GM18517 (cell line): ENCODE measurements around the gene SIRT2.
"Not testable (repeated sequence)": the region's sequence is repeated elsewhere in the genome, so short reads cannot be mapped to it uniquely, and the experiment has no call there.

Experiments used
- ATAC-seq: cut with Tn5 transposase; IDR thresholded peaks from one replicate; pipeline ENCODE4 v1.9.1; 2021; ENCODE audit warnings: mild to moderate bottlenecking, moderate library complexity; ENCODE audit not compliant: unreplicated experiment

The SIRT2 gene

GRCh38 chr19:38830039-38830733 is 69.2 kb downstream of the SIRT2 start:
- no peak for ATAC-seq

DNA sequence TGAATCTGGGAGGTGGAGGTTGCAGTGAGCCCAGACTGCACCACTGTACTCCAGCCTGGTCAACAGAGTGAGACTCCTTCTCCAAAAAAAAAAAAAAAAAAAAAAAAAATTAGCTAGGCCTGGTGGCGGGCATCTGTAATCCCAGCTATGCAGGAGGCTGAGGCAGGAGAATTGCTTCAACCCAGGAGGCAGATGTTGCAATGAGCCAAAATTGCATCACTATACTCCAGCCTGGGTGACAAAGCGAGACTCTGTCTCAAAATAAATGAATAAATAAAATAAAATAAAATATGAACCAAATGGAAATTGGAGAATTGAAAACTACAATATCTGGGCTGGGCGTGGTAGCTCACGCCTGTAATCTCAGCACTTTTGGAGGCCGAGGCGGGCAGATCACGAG is 70.2 kb downstream of the SIRT2 start:
- not testable (repeated sequence) for ATAC-seq
